ENCODE measurements around the gene PEA15. TPM values are rescaled to one million over a fixed set of nuclear protein-coding genes. Genes with fewer than 3 reads are reported as not detected.

PEA15 gene
- total RNA-seq (2011; cell fraction: chromatin; rRNA removed; ENCODE audit: low replicate concordance): 10.6 and 15.9 TPM in 2 replicates
- 10.9 and 11.2 TPM in 2 replicates for total RNA-seq (2011; cell fraction: nucleolus; rRNA removed)
- total RNA-seq (2011; cell fraction: nucleoplasm; rRNA removed): 16.1 and 27.3 TPM in 2 replicates
- total RNA-seq (2014; rRNA removed): 23.4 and 32.7 TPM in 2 replicates
- 43.0 and 43.5 TPM in 2 replicates for total RNA-seq (2014; rRNA removed; fragmentation: Illumina TruSeq; extraction: Trizol)
- total RNA-seq (2015; rRNA removed; fragmentation: Illumina TruSeq; extraction: Trizol): 34.4 and 34.8 TPM in 2 replicates
- total RNA-seq (2021): 32.3 and 35.4 TPM in 2 replicates
- polyA plus RNA-seq (2011; rRNA removed): 78.7 and 139 TPM in 2 replicates
- polyA plus RNA-seq (2011; cell fraction: cytosol; rRNA removed): 70.2 and 90.8 TPM in 2 replicates
- polyA plus RNA-seq (2011; cell fraction: nucleus; rRNA removed): 36.1 and 50.9 TPM in 2 replicates
- polyA plus RNA-seq (2012): 40.4 and 51.5 TPM in 2 replicates
- polyA plus RNA-seq (2014; fragmentation: Illumina TruSeq; extraction: Trizol): 155 and 175 TPM in 2 replicates
- 10 to 100 TPM in 1 of 2 experiments, 1 to 10 TPM in 1; 8.2 to 11.9 TPM for polyA plus RNA-seq (2014; fragmentation: Nextera tagmentation; extraction: Ambion mirVana)
- 54.3 and 58.5 TPM in 2 replicates for polyA plus RNA-seq (2014; rRNA removed)
- 35.0 and 68.8 TPM in 2 replicates for polyA minus RNA-seq (2011; rRNA and poly(A)+ RNA removed)
- 23.9 and 34.5 TPM in 2 replicates for polyA minus RNA-seq (2011; cell fraction: cytosol; rRNA and poly(A)+ RNA removed)
- 5.3 and 7.7 TPM in 2 replicates for polyA minus RNA-seq (2011; cell fraction: nucleus; rRNA and poly(A)+ RNA removed)
- percentile 87 among the genes with signal in this experiment for Bru-seq, nascent RNA
- percentile 78 among the genes with signal in this experiment for BruChase-seq, experiment 1, labeled RNA remaining after a 2-hour chase
- percentile 81 among the genes with signal in this experiment for BruChase-seq, experiment 2, labeled RNA remaining after a 6-hour chase
- long read RNA-seq, experiment 1, transcript PEA15-201 (4 exons, 2,471 nt): major isoform, 17 of 76 reads
- long read RNA-seq, experiment 1, partial matches to known transcripts: 42 of 76 reads
- long read RNA-seq, experiment 1, other reads (novel, unspliced or antisense): 17 of 76 reads
- long read RNA-seq, experiment 2, transcript PEA15-201 (4 exons, 2,471 nt): major isoform, 40 of 69 reads
- long read RNA-seq, experiment 2, partial matches to known transcripts: 6 of 69 reads
- long read RNA-seq, experiment 2, other reads (novel, unspliced or antisense): 22 of 69 reads
- long read RNA-seq, experiment 3, partial matches to known transcripts: 1 of 3 reads
- long read RNA-seq, experiment 3, other reads (novel, unspliced or antisense): 2 of 3 reads

- Histone ChIP-seq H3K27ac (ENCODE audit: extremely low read depth, low read depth, low read length) (peak within 1 kb of the TSS; percentile 86), H3K9me3 (replicated peaks; ENCODE audit: control insufficient read depth, insufficient read depth, low read depth, low read length) (no peaks in the 10 kb centered on the region), H2AFZ (ENCODE audit: low read depth, low read length) (peak within 1 kb of the TSS; percentile 86), H3K9me1 (ENCODE audit: control insufficient read depth, insufficient read depth, low read length) (no peaks in the 10 kb centered on the region), H3K27me3 (ENCODE audit: control insufficient read depth in 2 of 2, insufficient read depth in 2 of 2, low read length in 2 of 2) (no peaks in the 10 kb centered on the region), H3K79me2 (ENCODE audit: control insufficient read depth, insufficient read depth, low read length) (peaks cover 16% of the 10 kb centered on the region), H3K4me3 (peak within 1 kb of the TSS; percentile 94), H4K20me1 (replicated peaks; ENCODE audit: control insufficient read depth, insufficient read depth, low read length) (0 out of 2 replicates have a peak, but pooled peaks cover 3% of the 10 kb centered on the region), H3K4me2 (ENCODE audit: insufficient read depth, low read length) (peak within 1 kb of the TSS; percentile 92), H3K4me1 (replicated peaks in 1 of 2; ENCODE audit: control insufficient read depth in 2 of 2, insufficient read depth in 2 of 2, low read length in 2 of 2) (peaks cover 25 to 30% of the 10 kb centered on the region in 2 experiments), H3K36me3 (ENCODE audit: control insufficient read depth, insufficient read depth, low read length) (peaks cover 35% of the 10 kb centered on the region; the same call in 2 of the 3 replicates), H3K9ac (ENCODE audit: insufficient read depth in 1 of 2, low read depth in 2 of 2, low read length in 2 of 2) (peak within 1 kb of the TSS; percentile 94 to 99)
- in situ Hi-C loops (cut with MboI) (no loop called here), intact Hi-C loops (cut with micrococcal nuclease) (no loop called here)
- POLR2A ChIA-PET: interaction anchor here (0.7 kb wide), 1 partner anchor 9 kb away, joined by 3 read pairs; no protein-coding TSS in a partner anchor
- WGBS (ENCODE audit: insufficient coverage, low coverage, missing lambda C conversion rate): 1% methylated on average over 43 of the region's 76 CpGs
- FAIRE-seq (no peak), ATAC-seq (peak; percentile 90), DNase-seq (ENCODE audit: extremely low read depth in 1 of 4, low spot score in 3 of 4) (peak; percentile 79 to 95 (median 94))
- TSS peak; percentile 58 for BruUV-seq (replicated peaks)
- CTCF ChIA-PET (ENCODE audit: low intra/inter-chr PET ratio): no interaction called here
- TF ChIP-seq UBTF (IDR thresholded peaks at IDR 0.05; ENCODE audit: borderline replicate concordance in 1 of 2, low read depth in 2 of 2, low read length in 2 of 2) (peak in 1 of 2 experiments; percentile 53; a peak in 1 of 4 replicates), SAP30 (IDR thresholded peaks at IDR 0.05; ENCODE audit: borderline replicate concordance, insufficient read depth, low read depth, low read length, poor library complexity, severe bottlenecking) (peak; percentile 25), YBX1 (IDR thresholded peaks at IDR 0.05) (no peak), TOE1 (IDR thresholded peaks at IDR 0.05; ENCODE audit: borderline replicate concordance) (peak; percentile 44; the same call in 1 of the 2 replicates), TOE1 (CRISPR knock-in tag; IDR thresholded peaks at IDR 0.05; ENCODE audit: borderline replicate concordance, low read depth) (no peak), KAT7 (CRISPR knock-in tag; IDR thresholded peaks at IDR 0.05; ENCODE audit: borderline replicate concordance) (peak; percentile 81; the same call in 1 of the 2 replicates), ETV6 (IDR thresholded peaks at IDR 0.05; ENCODE audit: borderline replicate concordance in 1 of 2, low read depth in 2 of 2, low read length in 1 of 2) (no peak), ETV6 (CRISPR knock-in tag; IDR thresholded peaks at IDR 0.05; ENCODE audit: borderline replicate concordance) (no peak), MAX (CRISPR knock-in tag; IDR thresholded peaks at IDR 0.05) (peak; percentile 45)
Observed at GRCh38 chr1:160205242-160206035, at the start of gene PEA15. Gene PEA15 (plus strand): TSS chr1:160205384. CDS start chr1:160211545, 6,161 bp downstream.
